Keratinocyte (primary cell): Measurements from ENCODE around the gene GMEB2. TPM values are rescaled to one million over a fixed set of nuclear protein-coding genes. Genes with fewer than 3 reads are reported as not detected.
A peak's percentile ranks its signal among the peaks of the same experiment; 100 is the strongest.

Experiments used
- DNase-seq: peaks from one replicate; pipeline ENCODE4 v3.0.0-alpha.2; 2011; ENCODE audit warnings: low read depth, missing footprints, low spot score
- FAIRE-seq: peaks from 2 replicates; lab custom pipeline; 2011; peaks lifted over from hg19 to GRCh38; lab: Jason Lieb, UNC
- H2AFZ ChIP-seq: 2 replicates; pipeline ENCODE4 v1.6.0; 2012; ENCODE audit warnings: low read length, control low read depth, inconsistent platforms; ENCODE audit not compliant: control insufficient read depth
- H3K27ac ChIP-seq: 2 replicates; pipeline ENCODE4 v1.5.1; 2011; ENCODE audit warnings: low read length; ENCODE audit not compliant: control insufficient read depth, insufficient read depth
- H3K27me3 ChIP-seq: 3 replicates; pipeline ENCODE4 v1.6.0; 2011; ENCODE audit warnings: low read length; ENCODE audit not compliant: control insufficient read depth, insufficient read depth; ENCODE audit errors: extremely low read depth
- H3K36me3 ChIP-seq, 2 experiments: 2 replicates in 1 of 2; 3 replicates in 1 of 2; pipeline ENCODE4 v1.5.1; 2011; ENCODE audit warnings: low read length in 2 of 2, mild to moderate bottlenecking in 1 of 2; ENCODE audit not compliant: control insufficient read depth in 2 of 2, insufficient read depth in 2 of 2; ENCODE audit errors: extremely low read depth in 1 of 2
- H3K4me1 ChIP-seq: 3 replicates; pipeline ENCODE4 v1.5.1; 2011; ENCODE audit warnings: low read length; ENCODE audit not compliant: control insufficient read depth, insufficient read depth; ENCODE audit errors: extremely low read depth
- H3K4me2 ChIP-seq: 3 replicates; pipeline ENCODE4 v1.6.0; 2011; ENCODE audit warnings: low read depth, low read length; ENCODE audit not compliant: control insufficient read depth, insufficient read depth; ENCODE audit errors: extremely low read depth
- H3K4me3 ChIP-seq, 3 experiments: fragments of 200-600 bp in 1 of 3; sonication (generic) in 1 of 3; 2 replicates in 2 of 3; 3 replicates in 1 of 3; pipeline ENCODE4 v1.5.1; 2011 to 2016; ENCODE audit warnings: low read length in 3 of 3, mild to moderate bottlenecking in 3 of 3, control low read depth in 2 of 3, inconsistent platforms in 1 of 3, low read depth in 1 of 3, mixed read lengths in 1 of 3, mixed run types in 1 of 3, moderate library complexity in 1 of 3; ENCODE audit not compliant: control insufficient read depth in 2 of 3, insufficient read depth in 2 of 3; ENCODE audit errors: extremely low read depth in 1 of 3
- H3K79me2 ChIP-seq: 2 replicates; pipeline ENCODE4 v1.6.0; 2012; ENCODE audit warnings: low read length; ENCODE audit not compliant: control insufficient read depth, insufficient read depth
- H3K9ac ChIP-seq: 3 replicates; pipeline ENCODE4 v1.6.0; 2011; ENCODE audit warnings: low read length; ENCODE audit not compliant: control insufficient read depth, insufficient read depth; ENCODE audit errors: extremely low read depth
- H3K9me1 ChIP-seq: 3 replicates; pipeline ENCODE4 v1.6.0; 2011; ENCODE audit warnings: low read length; ENCODE audit not compliant: control insufficient read depth, insufficient read depth; ENCODE audit errors: extremely low read depth
- H3K9me3 ChIP-seq: 2 replicates; pipeline ENCODE4 v1.5.1; 2012; ENCODE audit warnings: low read depth, low read length; ENCODE audit not compliant: control insufficient read depth
- H4K20me1 ChIP-seq: 3 replicates; pipeline ENCODE4 v1.6.0; 2011; ENCODE audit warnings: low read length; ENCODE audit not compliant: control insufficient read depth, insufficient read depth; ENCODE audit errors: extremely low read depth
- EZH2 ChIP-seq: IDR thresholded peaks from one replicate; pipeline ENCODE4 v1.6.1; 2012; ENCODE audit warnings: inconsistent platforms, mild to moderate bottlenecking, low read length, moderate library complexity
- dilution Hi-C: fragments of 300-500 bp; cut with MboI; formaldehyde crosslinking; loops from one replicate; pipeline ENCODE4 v1.7.0; 2020; ENCODE audit warnings: low sequenced_read_pairs; ENCODE audit not compliant: extremely low pct_ligation_motif_present
- polyA plus RNA-seq, 5 experiments: library from polyadenylated mRNA; depleted of rRNA in 3 of 5; stranded (reverse) in 3 of 5; stranded (forward) in 1 of 5; unstranded in 1 of 5; fragments of >200 nt; gene quantifications; 1 replicate in 1 of 5; 2 replicates in 3 of 5; 3 replicates in 1 of 5; pipeline versions ENCODE4 v1.2.1 to v1.2.3, GENCODE V29; 2011 to 2012; ENCODE audit warnings: missing spikeins in 2 of 5, low read depth in 1 of 5, low replicate concordance in 1 of 5
- TF ChIP-seq, protein P1 (sequence below), 3 experiments: IDR thresholded peaks in 1 of 3; conservative IDR thresholded peaks in 1 of 3; optimal IDR thresholded peaks in 1 of 3; 2 replicates in 2 of 3; 3 replicates in 1 of 3; pipeline versions ENCODE3 to v1.5.1; 2011; ENCODE audit warnings: low read length in 3 of 3, mild to moderate bottlenecking in 3 of 3, moderate library complexity in 2 of 3, control low read depth in 1 of 3, inconsistent platforms in 1 of 3; ENCODE audit not compliant: insufficient read depth in 2 of 3; ENCODE audit errors: extremely low read depth in 1 of 3

GMEB2 gene
- polyA plus RNA-seq, 1 donor (not counting 4 experiments of a cell fraction or from before 2014, with no cell fraction given) = 5.1 TPM

- peaks cover 25% of the 10 kb centered on the region for H3K79me2 ChIP-seq
- dilution Hi-C loops = no loop called here
- peaks cover 14 to 17% of the 10 kb centered on the region in 2 experiments for H3K36me3 ChIP-seq
- no peak for TF ChIP-seq EZH2
- TF ChIP-seq, protein P1, sequence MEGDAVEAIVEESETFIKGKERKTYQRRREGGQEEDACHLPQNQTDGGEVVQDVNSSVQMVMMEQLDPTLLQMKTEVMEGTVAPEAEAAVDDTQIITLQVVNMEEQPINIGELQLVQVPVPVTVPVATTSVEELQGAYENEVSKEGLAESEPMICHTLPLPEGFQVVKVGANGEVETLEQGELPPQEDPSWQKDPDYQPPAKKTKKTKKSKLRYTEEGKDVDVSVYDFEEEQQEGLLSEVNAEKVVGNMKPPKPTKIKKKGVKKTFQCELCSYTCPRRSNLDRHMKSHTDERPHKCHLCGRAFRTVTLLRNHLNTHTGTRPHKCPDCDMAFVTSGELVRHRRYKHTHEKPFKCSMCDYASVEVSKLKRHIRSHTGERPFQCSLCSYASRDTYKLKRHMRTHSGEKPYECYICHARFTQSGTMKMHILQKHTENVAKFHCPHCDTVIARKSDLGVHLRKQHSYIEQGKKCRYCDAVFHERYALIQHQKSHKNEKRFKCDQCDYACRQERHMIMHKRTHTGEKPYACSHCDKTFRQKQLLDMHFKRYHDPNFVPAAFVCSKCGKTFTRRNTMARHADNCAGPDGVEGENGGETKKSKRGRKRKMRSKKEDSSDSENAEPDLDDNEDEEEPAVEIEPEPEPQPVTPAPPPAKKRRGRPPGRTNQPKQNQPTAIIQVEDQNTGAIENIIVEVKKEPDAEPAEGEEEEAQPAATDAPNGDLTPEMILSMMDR (optimal IDR thresholded peaks at IDR 0.05 in 1 of 3, IDR thresholded peaks at IDR 0.05 in 1 of 3, conservative IDR thresholded peaks at IDR 0.05 in 1 of 3; ENCODE audit: extremely low read depth in 1 of 3, insufficient read depth in 2 of 3, low read length in 3 of 3) = no peak
- H3K27ac ChIP-seq = no peak overlapping the region
- no peaks in the 10 kb centered on the region for H3K9me3 ChIP-seq
- peak overlapping the region; percentile 83 for H3K9ac ChIP-seq
- no peaks in the 10 kb centered on the region for H4K20me1 ChIP-seq
- H3K4me3 ChIP-seq = peak overlapping the region; percentile 81 to 97 (median 94)
- no peak for FAIRE-seq
- DNase-seq = no peak
- no peak overlapping the region for H2AFZ ChIP-seq
- no peaks in the 10 kb centered on the region for H3K27me3 ChIP-seq
- peak overlapping the region; percentile 80 for H3K4me2 ChIP-seq
- no peaks in the 10 kb centered on the region for H3K9me1 ChIP-seq
- peaks cover 14% of the 10 kb centered on the region for H3K4me1 ChIP-seq
Measured at GRCh38 chr20:63659370-63659769, 32.5 kb upstream of the GMEB2 start.

DNA sequence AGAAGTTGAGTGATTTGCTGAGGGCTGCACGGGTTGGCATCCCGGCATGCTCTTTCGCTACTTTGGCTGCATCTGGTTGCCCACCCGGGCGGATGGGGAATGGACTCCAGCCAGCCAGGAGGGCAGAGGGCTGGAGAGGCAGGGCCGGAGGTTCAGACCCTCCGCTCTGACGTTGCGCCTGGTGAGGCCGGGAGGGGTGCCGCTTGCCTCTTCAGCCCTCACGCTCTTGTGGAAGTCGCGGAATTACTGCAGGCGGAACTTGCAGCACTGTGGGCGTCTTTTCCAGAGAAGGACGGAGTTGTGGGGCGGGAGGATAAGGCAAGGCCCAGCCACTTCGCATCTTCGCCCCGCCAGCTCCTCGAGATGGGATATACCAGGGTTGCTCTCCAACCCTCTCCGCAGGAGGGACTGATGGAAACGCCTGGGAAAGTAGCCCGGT lies 31.9 kb upstream of the GMEB2 start:
- Histone ChIP-seq H4K20me1 (no peaks in the 10 kb centered on the region), H3K9ac (peak overlapping the region; percentile 83), H3K79me2 (peaks cover 25% of the 10 kb centered on the region), H3K36me3 (peaks cover 12 to 17% of the 10 kb centered on the region in 2 experiments), H3K27me3 (no peaks in the 10 kb centered on the region), H3K9me1 (no peaks in the 10 kb centered on the region), H2AFZ (peak overlapping the region; percentile 96), H3K4me1 (peaks cover 14% of the 10 kb centered on the region), H3K9me3 (no peaks in the 10 kb centered on the region), H3K4me3 (peak overlapping the region; percentile 81 to 97 (median 94)), H3K4me2 (peak overlapping the region; percentile 80), H3K27ac (peak overlapping the region; percentile 55)
- FAIRE-seq = no peak
- no peak for DNase-seq
- TF ChIP-seq, protein P1 (optimal IDR thresholded peaks at IDR 0.05 in 1 of 3, IDR thresholded peaks at IDR 0.05 in 1 of 3, conservative IDR thresholded peaks at IDR 0.05 in 1 of 3; ENCODE audit: extremely low read depth in 1 of 3, insufficient read depth in 2 of 3, low read length in 3 of 3) = no peak
- TF ChIP-seq EZH2 = no peak
- dilution Hi-C loops = no loop called here
